Measurements from ENCODE around the gene RBM22. TPM values are rescaled to one million over a fixed set of nuclear protein-coding genes. Genes with fewer than 3 reads are reported as not detected.

RBM22 gene
- total and polyA plus RNA-seq, 2 of the 4 experiments (the other 2 are of a cell fraction), result 26.2 to 34.2 TPM

DNA sequence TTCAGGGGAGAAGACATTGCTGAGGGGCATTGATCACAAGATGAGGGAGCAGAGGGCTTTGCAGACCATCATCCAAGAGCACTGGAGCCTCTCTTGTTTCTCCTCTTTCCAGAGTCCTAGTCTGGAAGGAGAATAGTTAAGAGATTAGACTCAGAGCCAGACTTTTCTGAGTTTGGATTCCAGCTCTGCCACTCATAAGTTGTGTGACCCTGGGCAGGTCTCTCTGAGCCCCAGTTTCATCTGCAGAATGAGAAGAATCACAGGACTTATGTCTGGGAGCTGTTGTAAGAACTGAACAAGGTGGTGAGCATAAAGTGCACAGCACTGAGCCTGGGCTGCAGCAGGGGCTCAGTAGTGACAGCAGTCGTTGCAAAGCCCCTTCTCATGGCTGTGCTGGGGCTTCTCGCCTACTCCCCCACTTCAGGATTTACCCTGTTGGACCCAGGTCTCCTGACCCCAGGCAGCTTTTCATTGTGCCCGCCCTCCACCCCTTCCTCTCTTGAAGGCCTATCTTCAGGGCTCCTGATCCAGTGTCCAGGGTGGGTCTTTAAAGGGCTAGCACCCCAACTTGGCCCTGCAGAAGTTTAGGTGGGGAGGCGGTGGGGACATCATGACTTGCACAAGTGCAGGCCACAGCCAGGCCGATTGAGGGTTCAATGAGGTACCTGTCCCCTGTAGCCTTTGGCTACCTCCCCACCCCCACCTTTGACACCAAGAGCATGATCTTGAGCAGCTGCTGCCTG, 58.9 kb downstream of the RBM22 start:
- Histone ChIP-seq H3K9me3 (ENCODE audit: control insufficient read depth, insufficient read depth, low read length) (no peaks in the 10 kb centered on the region), H3K4me1 (ENCODE audit: control insufficient read depth, insufficient read depth, low read length) (peaks cover 51% of the 10 kb centered on the region), H4K20me1 (ENCODE audit: insufficient read depth, low read length) (peaks cover 29% of the 10 kb centered on the region), H3K27me3 (ENCODE audit: control insufficient read depth, insufficient read depth, low read length) (no peaks in the 10 kb centered on the region), H3K9ac (ENCODE audit: low read depth, low read length) (peak overlapping the region; percentile 81), H2AFZ (replicated peaks; ENCODE audit: low read length, poor library complexity) (peak overlapping the region; percentile 16), H2BK120ac (ENCODE audit: low read depth, low read length) (peak overlapping the region; percentile 93), H4K5ac (ENCODE audit: low read depth, low read length) (peak overlapping the region; percentile 82), H3K23ac (ENCODE audit: low read depth, low read length) (peak overlapping the region; percentile 94), H3K79me1 (ENCODE audit: low read depth in 1 of 2, low read length in 2 of 2) (peaks cover 19 to 52% of the 10 kb centered on the region in 2 experiments), H3K9me1 (ENCODE audit: insufficient read depth, low read length) (peaks cover 26% of the 10 kb centered on the region), H2BK5ac (ENCODE audit: low read depth, low read length, poor library complexity, severe bottlenecking) (peak overlapping the region; percentile 84), H3K36me3 (ENCODE audit: control insufficient read depth, insufficient read depth, low read length) (no peaks in the 10 kb centered on the region), H3K56ac (ENCODE audit: extremely low read depth, insufficient read depth, low read length) (peak overlapping the region; percentile 96), H3K18ac (ENCODE audit: low read depth, low read length) (peak overlapping the region; percentile 72), H2AK5ac (ENCODE audit: low read depth, low read length) (peak overlapping the region; percentile 81), H4K8ac (ENCODE audit: low read depth in 2 of 2, low read length in 2 of 2) (peak overlapping the region; percentile 71 to 84), H3K4me3 (ENCODE audit: insufficient read depth, low read depth, low read length) (peak overlapping the region; percentile 50), H3K4me2 (ENCODE audit: low read depth, low read length) (peak overlapping the region; percentile 67), H3K4ac (ENCODE audit: low read depth, low read length) (peak overlapping the region; percentile 96), H3K14ac (replicated peaks; ENCODE audit: low read depth, low read length) (peak overlapping the region; percentile 98), H3K27ac (ENCODE audit: insufficient read depth, low read length) (peak overlapping the region; percentile 90), H2AK9ac (replicated peaks; ENCODE audit: low read depth, low read length, poor library complexity) (peak overlapping the region; percentile 96), H4K91ac (ENCODE audit: insufficient read depth, low read depth, low read length) (peak overlapping the region; percentile 91), H2BK20ac (ENCODE audit: low read depth, low read length) (peak overlapping the region; percentile 97), H2BK15ac (ENCODE audit: low read depth, low read length) (peak overlapping the region; percentile 80; the same call in 2 of the 3 replicates)
- POLR2A ChIA-PET (ENCODE audit: unreplicated experiment), result interaction anchor here (0.6 to 0.8 kb wide), 2 partner anchors 12 to 46 kb away, joined by 3 to 4 read pairs; no protein-coding TSS in a partner anchor
- CTCF ChIA-PET, result interaction anchor here (0.6 kb wide), 1 partner anchor 59 kb away, joined by 3 read pairs; the partner anchor contains the start of gene RBM22
- intact Hi-C loops (cut with micrococcal nuclease) (loop anchor here (5.0 kb wide), 1 partner anchor 170 kb away; no protein-coding TSS in a partner anchor), dilution Hi-C loops (cut with HindIII; ENCODE audit: low sequenced_read_pairs, unreplicated experiment) (no loop called here), in situ Hi-C loops (cut with MboI; ENCODE audit: low sequenced_read_pairs) (no loop called here)
- no TSS peak for BruUV-seq (replicated peaks)
- ATAC-seq (ENCODE audit: low read depth) (no peak), DNase-seq (no peak)
- whole genome bisulfite sequencing, 2 experiments (ENCODE audit: extremely low coverage in 2 of 2, insufficient read length in 1 of 2), result no CpG with 5 or more reads among the region's 5 CpGs
- no peak for TF ChIP-seq NFE2L2 (IDR thresholded peaks at IDR 0.05; ENCODE audit: low read depth, low read length)
- TF ChIP-seq RAD21 (IDR thresholded peaks at IDR 0.05; ENCODE audit: low read length), result no peak
- TF ChIP-seq MXI1 (IDR thresholded peaks at IDR 0.05; ENCODE audit: borderline replicate concordance, low read depth, low read length), result no peak
- TF ChIP-seq RFX5 (IDR thresholded peaks at IDR 0.05; ENCODE audit: low read depth, low read length), result no peak
- TF ChIP-seq, protein P1, sequence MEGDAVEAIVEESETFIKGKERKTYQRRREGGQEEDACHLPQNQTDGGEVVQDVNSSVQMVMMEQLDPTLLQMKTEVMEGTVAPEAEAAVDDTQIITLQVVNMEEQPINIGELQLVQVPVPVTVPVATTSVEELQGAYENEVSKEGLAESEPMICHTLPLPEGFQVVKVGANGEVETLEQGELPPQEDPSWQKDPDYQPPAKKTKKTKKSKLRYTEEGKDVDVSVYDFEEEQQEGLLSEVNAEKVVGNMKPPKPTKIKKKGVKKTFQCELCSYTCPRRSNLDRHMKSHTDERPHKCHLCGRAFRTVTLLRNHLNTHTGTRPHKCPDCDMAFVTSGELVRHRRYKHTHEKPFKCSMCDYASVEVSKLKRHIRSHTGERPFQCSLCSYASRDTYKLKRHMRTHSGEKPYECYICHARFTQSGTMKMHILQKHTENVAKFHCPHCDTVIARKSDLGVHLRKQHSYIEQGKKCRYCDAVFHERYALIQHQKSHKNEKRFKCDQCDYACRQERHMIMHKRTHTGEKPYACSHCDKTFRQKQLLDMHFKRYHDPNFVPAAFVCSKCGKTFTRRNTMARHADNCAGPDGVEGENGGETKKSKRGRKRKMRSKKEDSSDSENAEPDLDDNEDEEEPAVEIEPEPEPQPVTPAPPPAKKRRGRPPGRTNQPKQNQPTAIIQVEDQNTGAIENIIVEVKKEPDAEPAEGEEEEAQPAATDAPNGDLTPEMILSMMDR (conservative IDR thresholded peaks at IDR 0.05; ENCODE audit: low read depth, low read length), result no peak
- no peak for TF ChIP-seq MAFK (IDR thresholded peaks at IDR 0.05; ENCODE audit: low read depth, low read length)
- TF ChIP-seq BHLHE40 (IDR thresholded peaks at IDR 0.05; ENCODE audit: low read depth, low read length), result no peak
- TF ChIP-seq POLR2A (IDR thresholded peaks at IDR 0.05; ENCODE audit: low read depth, low read length), result no peak; the same call in 1 of the 2 replicates
- TF ChIP-seq RCOR1 (IDR thresholded peaks at IDR 0.05; ENCODE audit: insufficient replicate concordance, low read length), result no peak
- no peak for TF ChIP-seq FOS (IDR thresholded peaks at IDR 0.05; ENCODE audit: low read depth, low read length)
- TF ChIP-seq ELK1 (IDR thresholded peaks at IDR 0.05; ENCODE audit: borderline replicate concordance, low read depth, low read length), result no peak
- TF ChIP-seq MAZ (IDR thresholded peaks at IDR 0.05; ENCODE audit: borderline replicate concordance, low read depth, low read length), result no peak
- no peak for TF ChIP-seq SMC3 (IDR thresholded peaks at IDR 0.05; ENCODE audit: low read depth, low read length)
- no peak for TF ChIP-seq CHD1 (IDR thresholded peaks at IDR 0.05; ENCODE audit: low read depth, low read length)
- no peak for TF ChIP-seq CEBPB (IDR thresholded peaks at IDR 0.05; ENCODE audit: low read depth, low read length)

All from IMR-90 (cell line).